Hepatocyte (in vitro differentiated cells): ENCODE data around the gene WAC. TPM values are rescaled to one million over a fixed set of nuclear protein-coding genes. Genes with fewer than 3 reads are reported as not detected.
A peak's percentile ranks its signal among the peaks of the same experiment; 100 is the strongest.

ENCODE experiments used
- DNase-seq: peaks from one replicate; pipeline ENCODE4 v3.0.0-alpha.2; 2016; ENCODE audit warnings: low spot score
- H2AFZ ChIP-seq: fragments of 200-600 bp; sonication (generic); 2 replicates; pipeline ENCODE4 v1.6.0; 2016; ENCODE audit warnings: antibody characterized with exemption, mild to moderate bottlenecking
- H3K27ac ChIP-seq: fragments of 200-600 bp; sonication (generic); 2 replicates; pipeline ENCODE4 v1.5.1; 2016; ENCODE audit warnings: mild to moderate bottlenecking
- H3K27me3 ChIP-seq: fragments of 200-600 bp; sonication (generic); 2 replicates; pipeline ENCODE4 v1.6.1; 2016
- H3K36me3 ChIP-seq: fragments of 200-600 bp; sonication (generic); replicated peaks from 2 replicates; pipeline ENCODE4 v1.5.1; 2016; ENCODE audit warnings: low read depth; ENCODE audit not compliant: insufficient read depth
- H3K4me1 ChIP-seq: fragments of 200-600 bp; sonication (generic); 2 replicates; pipeline ENCODE4 v1.5.1; 2016; ENCODE audit warnings: mild to moderate bottlenecking, moderate library complexity; ENCODE audit not compliant: insufficient read depth
- H3K4me2 ChIP-seq: fragments of 200-600 bp; sonication (generic); 2 replicates; pipeline ENCODE4 v1.6.0; 2016
- H3K4me3 ChIP-seq: fragments of 200-600 bp; sonication (generic); 2 replicates; pipeline ENCODE4 v1.5.1; 2016; ENCODE audit warnings: mild to moderate bottlenecking
- H3K79me2 ChIP-seq: fragments of 200-600 bp; sonication (generic); 2 replicates; pipeline ENCODE4 v1.6.0; 2017; ENCODE audit warnings: mild to moderate bottlenecking
- H3K9me2 ChIP-seq: fragments of 200-600 bp; sonication (generic); replicated peaks from 2 replicates; pipeline ENCODE4 v1.6.0; 2017; ENCODE audit warnings: mild to moderate bottlenecking; ENCODE audit not compliant: insufficient read depth
- H3K9me3 ChIP-seq: fragments of 200-600 bp; sonication (generic); 2 replicates; pipeline ENCODE4 v1.5.1; 2016; ENCODE audit warnings: low read depth, mild to moderate bottlenecking
- H4K20me1 ChIP-seq: fragments of 200-600 bp; sonication (generic); 2 replicates; pipeline ENCODE4 v1.6.0; 2016; ENCODE audit warnings: mild to moderate bottlenecking; ENCODE audit not compliant: insufficient read depth, poor library complexity, severe bottlenecking
- CTCF ChIP-seq: fragments of 200-600 bp; sonication (generic); IDR thresholded peaks from 2 replicates; pipeline ENCODE4 v1.5.1; 2016; ENCODE audit warnings: antibody characterized with exemption, mild to moderate bottlenecking; ENCODE audit not compliant: poor library complexity
- EZH2 ChIP-seq: fragments of 200-600 bp; sonication (generic); IDR thresholded peaks from 2 replicates; pipeline ENCODE4 v1.6.1; 2016; ENCODE audit warnings: antibody characterized with exemption, mild to moderate bottlenecking, borderline replicate concordance
- EZH2phosphoT487 ChIP-seq: fragments of 200-600 bp; sonication (generic); IDR thresholded peaks from one replicate; pipeline ENCODE4 v1.6.1; 2018; ENCODE audit warnings: antibody characterized with exemption, mild to moderate bottlenecking, low read depth, moderate library complexity; ENCODE audit not compliant: unreplicated experiment, severe bottlenecking
- WGBS: methylation state at CpG from one replicate; pipeline ENCODE4 v1.1.6; 2016; ENCODE audit warnings: low lambda C conversion rate; ENCODE audit errors: missing lambda C conversion rate; 5-methylcytosine and 5-hydroxymethylcytosine counted together
- polyA plus RNA-seq: library from polyadenylated mRNA; unstranded; fragments of >200 nt; fragmentation: Nextera tagmentation; extraction: Ambion mirVana; gene quantifications from 2 replicates; pipeline ENCODE4 v1.2.1, GENCODE V29; 2016
- total RNA-seq: library from RNA; depleted of rRNA; stranded (reverse); fragments of >200 nt; gene quantifications from 2 replicates; pipeline ENCODE4 v1.2.3, GENCODE V29; 2014

The WAC gene
- total and polyA plus RNA-seq, 2 experiments from 2014 or later: 59.4 to 94.6 TPM

GRCh38 chr10:28551086-28551485 lies 18.2 kb downstream of the WAC start:
- Histone ChIP-seq H3K4me1 (peaks cover 32% of the 10 kb centered on the region), H4K20me1 (peaks cover 97% of the 10 kb centered on the region)
- no peak for DNase-seq

GRCh38 chr10:28552775-28553174 lies 19.9 kb downstream of the WAC start:
- Histone ChIP-seq H3K4me1 (peaks cover 32% of the 10 kb centered on the region), H3K4me2 (no peak overlapping the region), H3K9me2 (no peaks in the 10 kb centered on the region), H4K20me1 (peaks cover 96% of the 10 kb centered on the region), H3K27ac (no peak overlapping the region), H3K27me3 (no peaks in the 10 kb centered on the region), H3K4me3 (no peak overlapping the region), H3K36me3 (no peaks in the 10 kb centered on the region), H2AFZ (no peak overlapping the region), H3K9me3 (no peaks in the 10 kb centered on the region), H3K79me2 (peaks cover 99% of the 10 kb centered on the region)
- DNase-seq: no peak
- TF ChIP-seq EZH2 (no peak), EZH2phosphoT487 (no peak)
- 71% methylated on average over 4 of the region's 4 CpGs for WGBS

More at GRCh38 chr10:28551086-28551485, 18.2 kb downstream of the WAC start:
- TF ChIP-seq EZH2 (no peak), CTCF (no peak)
- Histone ChIP-seq H2AFZ (no peak overlapping the region), H3K4me2 (no peak overlapping the region), H3K9me3 (no peaks in the 10 kb centered on the region), H3K36me3 (no peaks in the 10 kb centered on the region), H3K79me2 (peaks cover 99% of the 10 kb centered on the region), H3K9me2 (no peaks in the 10 kb centered on the region), H3K27me3 (no peaks in the 10 kb centered on the region), H3K4me3 (no peak overlapping the region), H3K27ac (no peak overlapping the region)
- WGBS: 76% methylated on average over 3 of the region's 3 CpGs

GRCh38 chr10:28554009-28554408 lies 21.1 kb downstream of the WAC start:
- no peaks in the 10 kb centered on the region for H3K9me3 ChIP-seq
- peaks cover 96% of the 10 kb centered on the region for H4K20me1 ChIP-seq
- H3K4me3 ChIP-seq: no peak overlapping the region
- H3K79me2 ChIP-seq: peaks cover 99% of the 10 kb centered on the region
- H3K36me3 ChIP-seq: no peaks in the 10 kb centered on the region
- no peak overlapping the region for H3K4me2 ChIP-seq
- peaks cover 35% of the 10 kb centered on the region for H3K4me1 ChIP-seq
- no peak for DNase-seq
- no peak overlapping the region for H3K27ac ChIP-seq
- H3K27me3 ChIP-seq: no peaks in the 10 kb centered on the region
- WGBS: 97% methylated on average over 6 of the region's 6 CpGs
- TF ChIP-seq EZH2phosphoT487: no peak
- TF ChIP-seq EZH2: no peak
- no peak for TF ChIP-seq CTCF
- no peaks in the 10 kb centered on the region for H3K9me2 ChIP-seq
- no peak overlapping the region for H2AFZ ChIP-seq

GRCh38 chr10:28554952-28555351 lies 22.0 kb downstream of the WAC start:
- Histone ChIP-seq H2AFZ (no peak overlapping the region), H3K36me3 (no peaks in the 10 kb centered on the region), H3K27me3 (no peaks in the 10 kb centered on the region), H3K4me1 (peaks cover 29% of the 10 kb centered on the region), H3K9me3 (no peaks in the 10 kb centered on the region), H3K9me2 (no peaks in the 10 kb centered on the region), H3K4me3 (no peak overlapping the region), H3K27ac (peak overlapping the region; percentile 9), H3K4me2 (no peak overlapping the region), H3K79me2 (peaks cover 99% of the 10 kb centered on the region), H4K20me1 (peaks cover 96% of the 10 kb centered on the region)
- WGBS: 81% methylated on average over 3 of the region's 3 CpGs
- no peak for TF ChIP-seq EZH2phosphoT487
- no peak for TF ChIP-seq CTCF
- no peak for TF ChIP-seq EZH2
- no peak for DNase-seq
